NCI-H1092 (cell line): ENCODE results near the gene TSEN34.
"Not testable (repeated sequence)": the region's sequence is repeated elsewhere in the genome, so short reads cannot be mapped to it uniquely, and the experiment has no call there.

ENCODE experiments used
- DNase-seq: peaks from one replicate; lab custom pipeline; 2025; lab: John Stamatoyannopoulos, UW

Gene TSEN34

GRCh38 chr19:54160854-54161253 is 30.3 kb upstream of the TSEN34 start:
- DNase-seq: no peak

GRCh38 chr19:54162241-54162805 is 28.8 kb upstream of the TSEN34 start:
- no peak for DNase-seq

- no peak for DNase-seq
Measured at GRCh38 chr19:54162884-54163283, 28.2 kb upstream of the TSEN34 start.

GRCh38 chr19:54164369-54165068 is 26.6 kb upstream of the TSEN34 start:
- DNase-seq: no peak

- no peak for DNase-seq
Measured at GRCh38 chr19:54165222-54165621, 25.9 kb upstream of the TSEN34 start.

GRCh38 chr19:54168174-54168917 is 22.8 kb upstream of the TSEN34 start:
- peak; percentile 74 for DNase-seq

GRCh38 chr19:54169149-54169740 is 21.9 kb upstream of the TSEN34 start:
- DNase-seq: no peak

GRCh38 chr19:54171736-54172431 is 19.2 kb upstream of the TSEN34 start:
- not testable (repeated sequence) for DNase-seq

GRCh38 chr19:54172471-54173358 is 18.4 kb upstream of the TSEN34 start, which contains the start of gene TMC4:
Gene TMC4 (minus strand): TSS chr19:54173160. CDS start chr19:54173117, 43 bp downstream.
- DNase-seq: no peak

- no peak for DNase-seq
Measured at GRCh38 chr19:54173359-54173699, 17.8 kb upstream of the TSEN34 start.

GRCh38 chr19:54173951-54174834 is 16.9 kb upstream of the TSEN34 start:
- no peak for DNase-seq

GRCh38 chr19:54178581-54179261 is 12.4 kb upstream of the TSEN34 start:
- no peak for DNase-seq

- DNase-seq: no peak
Measured at GRCh38 chr19:54179262-54179852, 11.8 kb upstream of the TSEN34 start.

GRCh38 chr19:54179921-54180461 is 11.1 kb upstream of the TSEN34 start:
- DNase-seq: no peak

- DNase-seq: no peak
Measured at GRCh38 chr19:54180691-54181091, 10.4 kb upstream of the TSEN34 start.

GRCh38 chr19:54181894-54182293 is 9.2 kb upstream of the TSEN34 start:
- DNase-seq: not testable (repeated sequence)

GRCh38 chr19:54183431-54183830 is 7.7 kb upstream of the TSEN34 start:
- DNase-seq: no peak

- DNase-seq: no peak
Measured at GRCh38 chr19:54186351-54186750, 4.8 kb upstream of the TSEN34 start.

- DNase-seq: no peak
Measured at GRCh38 chr19:54186934-54187381, 4.2 kb upstream of the TSEN34 start.
